MM.1S (cell line): ENCODE data around the gene SLC26A6.

Experiments used
- DNase-seq: peaks from one replicate; pipeline ENCODE4 v3.0.0-alpha.2; 2015
- H2AFZ ChIP-seq: fragments of 300-600 bp; sonication (generic); 2 replicates; pipeline ENCODE4 v1.6.0; 2016; ENCODE audit warnings: antibody characterized with exemption, low read length
- H3F3A ChIP-seq: fragments of 300-600 bp; sonication (generic); 2 replicates; pipeline ENCODE4 v1.6.1; 2016; ENCODE audit warnings: mild to moderate bottlenecking, antibody characterized with exemption, low read length, moderate library complexity, mixed read lengths; ENCODE audit not compliant: insufficient read depth
- H3K27ac ChIP-seq: fragments of 300-600 bp; sonication (generic); 2 replicates; pipeline ENCODE4 v1.5.1; 2016; ENCODE audit warnings: mild to moderate bottlenecking, low read length
- H3K27me3 ChIP-seq: fragments of 300-600 bp; sonication (generic); replicated peaks from 2 replicates; pipeline ENCODE4 v1.6.0; 2016; ENCODE audit warnings: low read length; ENCODE audit not compliant: insufficient read depth
- H3K36me3 ChIP-seq: fragments of 300-600 bp; sonication (generic); replicated peaks from 2 replicates; pipeline ENCODE4 v1.6.1; 2016; ENCODE audit warnings: mild to moderate bottlenecking, low read length, mixed read lengths; ENCODE audit not compliant: insufficient read depth
- H3K4me1 ChIP-seq: fragments of 300-600 bp; sonication (generic); 2 replicates; pipeline ENCODE4 v1.6.1; 2016; ENCODE audit warnings: low read length, mixed read lengths
- H3K4me2 ChIP-seq: fragments of 300-600 bp; sonication (generic); 2 replicates; pipeline ENCODE4 v1.6.0; 2016; ENCODE audit warnings: low read depth, low read length
- H3K4me3 ChIP-seq: fragments of 300-600 bp; sonication (generic); 2 replicates; pipeline ENCODE4 v1.5.1; 2016; ENCODE audit warnings: low read length, mixed read lengths
- H3K79me2 ChIP-seq: fragments of 300-600 bp; sonication (generic); 2 replicates; pipeline ENCODE4 v1.6.1; 2016; ENCODE audit warnings: mixed run types, low read length, mixed read lengths
- H3K9ac ChIP-seq: fragments of 300-600 bp; sonication (generic); 2 replicates; pipeline ENCODE4 v1.6.1; 2016; ENCODE audit warnings: low read length, mixed read lengths
- H3K9me2 ChIP-seq: fragments of 300-600 bp; sonication (generic); replicated peaks from 2 replicates; pipeline ENCODE4 v1.6.1; 2016; ENCODE audit warnings: mild to moderate bottlenecking, low read length, mixed read lengths; ENCODE audit not compliant: insufficient read depth
- H3K9me3 ChIP-seq: fragments of 300-600 bp; sonication (generic); replicated peaks from 2 replicates; pipeline ENCODE4 v1.6.1; 2016; ENCODE audit warnings: mild to moderate bottlenecking, low read length, mixed read lengths; ENCODE audit not compliant: insufficient read depth
- H4K20me1 ChIP-seq: fragments of 300-600 bp; sonication (generic); 2 replicates; pipeline ENCODE4 v1.6.1; 2016; ENCODE audit warnings: mild to moderate bottlenecking, low read length, moderate library complexity, mixed read lengths; ENCODE audit not compliant: insufficient read depth
- CTCF ChIP-seq: fragments of 300-600 bp; sonication (generic); IDR thresholded peaks from 2 replicates; pipeline ENCODE4 v1.5.1; 2016; ENCODE audit warnings: antibody characterized with exemption, low read length, mixed read lengths
- EZH2 ChIP-seq: fragments of 300-600 bp; sonication (generic); optimal IDR thresholded peaks from 2 replicates; pipeline ENCODE3; 2017; ENCODE audit warnings: low read depth, mild to moderate bottlenecking, antibody characterized with exemption, low read length, mixed read lengths
- EZH2phosphoT487 ChIP-seq: fragments of 300-600 bp; sonication (generic); IDR thresholded peaks from 2 replicates; pipeline ENCODE4 v1.6.1; 2018; ENCODE audit warnings: antibody characterized with exemption, low read length

The SLC26A6 gene

GRCh38 chr3:48678566-48679380 is 43.5 kb upstream of the SLC26A6 start:
- Histone ChIP-seq H3K9me3 (no peaks in the 10 kb centered on the region), H4K20me1 (no peaks in the 10 kb centered on the region), H3K9me2 (no peaks in the 10 kb centered on the region), H3K36me3 (0 out of 2 replicates have a peak, but pooled peaks cover 2% of the 10 kb centered on the region), H3K4me2 (no peak overlapping the region), H3K79me2 (peaks cover 12% of the 10 kb centered on the region), H3K27me3 (no peaks in the 10 kb centered on the region), H3K4me1 (no peaks in the 10 kb centered on the region), H2AFZ (no peak overlapping the region), H3K27ac (no peak overlapping the region), H3F3A (no peaks in the 10 kb centered on the region), H3K4me3 (no peak overlapping the region), H3K9ac (no peak overlapping the region)
- no peak for DNase-seq
- no peak for TF ChIP-seq EZH2phosphoT487
- no peak for TF ChIP-seq EZH2
- TF ChIP-seq CTCF, result no peak

GRCh38 chr3:48678056-48678455 is 42.8 kb upstream of the SLC26A6 start:
- no peaks in the 10 kb centered on the region for H3K27me3 ChIP-seq
- no peak overlapping the region for H3K4me3 ChIP-seq
- H3K9me2 ChIP-seq, result no peaks in the 10 kb centered on the region
- H3K9ac ChIP-seq, result no peak overlapping the region
- TF ChIP-seq EZH2phosphoT487, result no peak
- TF ChIP-seq CTCF, result no peak
- no peak for TF ChIP-seq EZH2
- DNase-seq, result no peak
- H3K79me2 ChIP-seq, result peaks cover 5% of the 10 kb centered on the region; the same call in 1 of the 2 replicates
- no peaks in the 10 kb centered on the region for H3K4me1 ChIP-seq
- H3K27ac ChIP-seq, result no peak overlapping the region
- H4K20me1 ChIP-seq, result no peaks in the 10 kb centered on the region
- H3K36me3 ChIP-seq, result 0 out of 2 replicates have a peak, but pooled peaks cover 2% of the 10 kb centered on the region
- H2AFZ ChIP-seq, result no peak overlapping the region
- no peak overlapping the region for H3K4me2 ChIP-seq
- no peaks in the 10 kb centered on the region for H3F3A ChIP-seq
- H3K9me3 ChIP-seq, result no peaks in the 10 kb centered on the region

- Histone ChIP-seq H3K9me3 (no peaks in the 10 kb centered on the region), H4K20me1 (no peaks in the 10 kb centered on the region), H3K4me3 (no peak overlapping the region), H3K4me1 (no peaks in the 10 kb centered on the region), H3K79me2 (no peaks in the 10 kb centered on the region), H3K27ac (no peak overlapping the region), H3K36me3 (no peaks in the 10 kb centered on the region), H3F3A (no peaks in the 10 kb centered on the region), H3K27me3 (no peaks in the 10 kb centered on the region), H3K9ac (no peak overlapping the region), H3K4me2 (no peak overlapping the region), H3K9me2 (no peaks in the 10 kb centered on the region), H2AFZ (no peak overlapping the region)
- DNase-seq, result no peak
- no peak for TF ChIP-seq EZH2phosphoT487
- no peak for TF ChIP-seq CTCF
- no peak for TF ChIP-seq EZH2
Observed at GRCh38 chr3:48674505-48674904, 39.2 kb upstream of the SLC26A6 start.
